Panc1 (cell line): Measurements from ENCODE around the gene COASY. TPM values are rescaled to one million over a fixed set of nuclear protein-coding genes. Genes with fewer than 3 reads are reported as not detected.

ENCODE experiments used
- ATAC-seq: fragments of 200-7000 bp; cut with Tn5 transposase; 2 replicates; pipeline ENCODE4 v1.9.1; 2020; ENCODE audit warnings: mild to moderate bottlenecking, moderate library complexity
- BruUV-seq: library from RNA; stranded (reverse); fragments of 400-500 nt; replicated peaks from 2 replicates; lab custom pipeline; 2021; lab: Mats Ljungman, UMichigan
- CTCF ChIA-PET: fragments of 300-600 bp; sonication (Branson Sonifier 250); formaldehyde crosslinking; loops from one replicate; lab custom pipeline; 2022; ENCODE audit warnings: antibody characterized with exemption; lab: Charles Lee
- POLR2A ChIA-PET: fragments of 300-600 bp; sonication (Branson Sonifier 250); formaldehyde crosslinking; loops from one replicate; lab custom pipeline; 2022; ENCODE audit warnings: antibody characterized with exemption; lab: Charles Lee
- DNase-seq: peaks from one replicate; pipeline ENCODE4 v3.0.0-alpha.2; 2010; ENCODE audit warnings: low read depth, low spot score
- H3K27ac ChIP-seq: 2 replicates; pipeline ENCODE4 v1.5.1; 2011; ENCODE audit warnings: mild to moderate bottlenecking, low read length, inconsistent platforms
- H3K27me3 ChIP-seq: fragments of 200-500 bp; sonication (Bioruptor generic); 2 replicates; pipeline ENCODE4 v1.6.0; 2014; ENCODE audit warnings: low read length, inconsistent platforms; ENCODE audit not compliant: control insufficient read depth, insufficient read depth
- H3K36me3 ChIP-seq: fragments of 200-500 bp; sonication (Bioruptor generic); 2 replicates; pipeline ENCODE4 v1.5.1; 2014; ENCODE audit warnings: inconsistent platforms, mild to moderate bottlenecking, low read length, moderate library complexity; ENCODE audit not compliant: control insufficient read depth, insufficient read depth
- H3K4me1 ChIP-seq: 2 replicates; pipeline ENCODE4 v1.5.1; 2011; ENCODE audit warnings: inconsistent platforms, mild to moderate bottlenecking, low read length, moderate library complexity; ENCODE audit not compliant: control insufficient read depth, insufficient read depth
- H3K4me3 ChIP-seq, 2 experiments: 2 replicates each; pipeline ENCODE4 v1.5.1; 2011 to 2012; ENCODE audit warnings: low read depth in 2 of 2, low read length in 2 of 2, mild to moderate bottlenecking in 2 of 2, inconsistent platforms in 1 of 2, moderate library complexity in 1 of 2
- H3K9me3 ChIP-seq: fragments of 200-500 bp; sonication (Bioruptor generic); 2 replicates; pipeline ENCODE4 v1.5.1; 2014; ENCODE audit warnings: low read depth, mild to moderate bottlenecking, inconsistent platforms, low read length, moderate library complexity; ENCODE audit not compliant: control insufficient read depth, insufficient read depth
- POLR2AphosphoS5 ChIP-seq: IDR thresholded peaks from 2 replicates; pipeline ENCODE4 v1.6.1; 2012; ENCODE audit warnings: mild to moderate bottlenecking, low read depth, low read length, moderate library complexity
- SIN3A ChIP-seq: IDR thresholded peaks from 2 replicates; pipeline ENCODE4 v1.6.1; 2012; ENCODE audit warnings: low read depth, mild to moderate bottlenecking, low read length, moderate library complexity, borderline replicate concordance; ENCODE audit not compliant: insufficient read depth
- TCF7L2 ChIP-seq: IDR thresholded peaks from 2 replicates; pipeline ENCODE4 v1.6.1; 2011; ENCODE audit warnings: mild to moderate bottlenecking, low read depth, low read length, inconsistent platforms
- in situ Hi-C: cut with HindIII; loops from 2 replicates; pipeline ENCODE4 v1.10.0; 2016; ENCODE audit warnings: low sequenced_read_pairs, low pct_unique_long_range_greater_than_20kb
- intact Hi-C: fragments of 100-400 bp; cut with micrococcal nuclease; formaldehyde crosslinking; loops from one replicate; pipeline ENCODE4 v1.10.0; 2022; ENCODE audit not compliant: unreplicated experiment
- total RNA-seq: library from RNA; stranded (reverse); gene quantifications from one replicate; pipeline ENCODE4 v1.2.1, GENCODE V29; 2021; ENCODE audit not compliant: unreplicated experiment
- TF ChIP-seq, protein P1 (sequence below), 2 experiments: IDR thresholded peaks; 2 replicates each; pipeline ENCODE4 v1.6.1; 2011 to 2012; ENCODE audit warnings: low read depth in 2 of 2, control low read depth in 1 of 2, low read length in 1 of 2, mild to moderate bottlenecking in 1 of 2, moderate library complexity in 1 of 2; ENCODE audit not compliant: insufficient read depth in 1 of 2
- TF ChIP-seq, protein P2 (sequence below): fragments of 450-650 bp; IDR thresholded peaks from 2 replicates; pipeline ENCODE4 v1.5.1; 2017; ENCODE audit warnings: mild to moderate bottlenecking

COASY gene
- total RNA-seq, 1 experiment from 2014 or later = 76.7 TPM

- Histone ChIP-seq H3K9me3 (no peaks in the 10 kb centered on the region), H3K36me3 (no peaks in the 10 kb centered on the region), H3K4me3 (no peak overlapping the region), H3K27ac (peak overlapping the region; percentile 97), H3K4me1 (peaks cover 60% of the 10 kb centered on the region), H3K27me3 (no peaks in the 10 kb centered on the region)
- ChIA-PET CTCF (interaction anchor here (0.6 to 1.3 kb wide), 3 partner anchors 10 to 203 kb away, joined by 5 read pairs; partner anchors contain the start of gene CAVIN1), POLR2A (no interaction called here)
- intact Hi-C loops (no loop called here), in situ Hi-C loops (no loop called here)
- BruUV-seq = no TSS peak
- TF ChIP-seq, protein P1, sequence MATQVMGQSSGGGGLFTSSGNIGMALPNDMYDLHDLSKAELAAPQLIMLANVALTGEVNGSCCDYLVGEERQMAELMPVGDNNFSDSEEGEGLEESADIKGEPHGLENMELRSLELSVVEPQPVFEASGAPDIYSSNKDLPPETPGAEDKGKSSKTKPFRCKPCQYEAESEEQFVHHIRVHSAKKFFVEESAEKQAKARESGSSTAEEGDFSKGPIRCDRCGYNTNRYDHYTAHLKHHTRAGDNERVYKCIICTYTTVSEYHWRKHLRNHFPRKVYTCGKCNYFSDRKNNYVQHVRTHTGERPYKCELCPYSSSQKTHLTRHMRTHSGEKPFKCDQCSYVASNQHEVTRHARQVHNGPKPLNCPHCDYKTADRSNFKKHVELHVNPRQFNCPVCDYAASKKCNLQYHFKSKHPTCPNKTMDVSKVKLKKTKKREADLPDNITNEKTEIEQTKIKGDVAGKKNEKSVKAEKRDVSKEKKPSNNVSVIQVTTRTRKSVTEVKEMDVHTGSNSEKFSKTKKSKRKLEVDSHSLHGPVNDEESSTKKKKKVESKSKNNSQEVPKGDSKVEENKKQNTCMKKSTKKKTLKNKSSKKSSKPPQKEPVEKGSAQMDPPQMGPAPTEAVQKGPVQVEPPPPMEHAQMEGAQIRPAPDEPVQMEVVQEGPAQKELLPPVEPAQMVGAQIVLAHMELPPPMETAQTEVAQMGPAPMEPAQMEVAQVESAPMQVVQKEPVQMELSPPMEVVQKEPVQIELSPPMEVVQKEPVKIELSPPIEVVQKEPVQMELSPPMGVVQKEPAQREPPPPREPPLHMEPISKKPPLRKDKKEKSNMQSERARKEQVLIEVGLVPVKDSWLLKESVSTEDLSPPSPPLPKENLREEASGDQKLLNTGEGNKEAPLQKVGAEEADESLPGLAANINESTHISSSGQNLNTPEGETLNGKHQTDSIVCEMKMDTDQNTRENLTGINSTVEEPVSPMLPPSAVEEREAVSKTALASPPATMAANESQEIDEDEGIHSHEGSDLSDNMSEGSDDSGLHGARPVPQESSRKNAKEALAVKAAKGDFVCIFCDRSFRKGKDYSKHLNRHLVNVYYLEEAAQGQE (IDR thresholded peaks at IDR 0.05; ENCODE audit: insufficient read depth in 1 of 2, low read depth in 2 of 2, low read length in 1 of 2) = no peak
- TF ChIP-seq, protein P2, sequence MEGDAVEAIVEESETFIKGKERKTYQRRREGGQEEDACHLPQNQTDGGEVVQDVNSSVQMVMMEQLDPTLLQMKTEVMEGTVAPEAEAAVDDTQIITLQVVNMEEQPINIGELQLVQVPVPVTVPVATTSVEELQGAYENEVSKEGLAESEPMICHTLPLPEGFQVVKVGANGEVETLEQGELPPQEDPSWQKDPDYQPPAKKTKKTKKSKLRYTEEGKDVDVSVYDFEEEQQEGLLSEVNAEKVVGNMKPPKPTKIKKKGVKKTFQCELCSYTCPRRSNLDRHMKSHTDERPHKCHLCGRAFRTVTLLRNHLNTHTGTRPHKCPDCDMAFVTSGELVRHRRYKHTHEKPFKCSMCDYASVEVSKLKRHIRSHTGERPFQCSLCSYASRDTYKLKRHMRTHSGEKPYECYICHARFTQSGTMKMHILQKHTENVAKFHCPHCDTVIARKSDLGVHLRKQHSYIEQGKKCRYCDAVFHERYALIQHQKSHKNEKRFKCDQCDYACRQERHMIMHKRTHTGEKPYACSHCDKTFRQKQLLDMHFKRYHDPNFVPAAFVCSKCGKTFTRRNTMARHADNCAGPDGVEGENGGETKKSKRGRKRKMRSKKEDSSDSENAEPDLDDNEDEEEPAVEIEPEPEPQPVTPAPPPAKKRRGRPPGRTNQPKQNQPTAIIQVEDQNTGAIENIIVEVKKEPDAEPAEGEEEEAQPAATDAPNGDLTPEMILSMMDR = peak; percentile 88
- no peak for TF ChIP-seq POLR2AphosphoS5
- TF ChIP-seq SIN3A = no peak
- TF ChIP-seq TCF7L2 = no peak
- ATAC-seq (peak; percentile 75), DNase-seq (no peak)
Observed at GRCh38 chr17:42517516-42517915, 44.4 kb upstream of the COASY start.

- POLR2A ChIA-PET = interaction anchor here (0.5 kb wide), 1 partner anchor 594 kb away, joined by 3 read pairs; no protein-coding TSS in a partner anchor
- Histone ChIP-seq H3K9me3 (no peaks in the 10 kb centered on the region), H3K27me3 (no peaks in the 10 kb centered on the region), H3K36me3 (no peaks in the 10 kb centered on the region), H3K4me1 (peaks cover 64% of the 10 kb centered on the region), H3K4me3 (no peak overlapping the region), H3K27ac (peak overlapping the region; percentile 97)
- no TSS peak for BruUV-seq
- CTCF ChIA-PET = interaction anchor here (0.6 to 1.3 kb wide), 3 partner anchors 9 to 203 kb away, joined by 5 read pairs; partner anchors contain the start of gene CAVIN1
- intact Hi-C loops = no loop called here
- peak; percentile 46; the same call in 1 of the 2 replicates for ATAC-seq
- peak; percentile 69 for DNase-seq
- in situ Hi-C loops = no loop called here
- TF ChIP-seq POLR2AphosphoS5 (no peak), SIN3A (no peak), TCF7L2 (no peak)
- TF ChIP-seq, protein P1 (IDR thresholded peaks at IDR 0.05; ENCODE audit: insufficient read depth in 1 of 2, low read depth in 2 of 2, low read length in 1 of 2) = no peak
- TF ChIP-seq, protein P2 = no peak
Observed at GRCh38 chr17:42518046-42518754, 43.7 kb upstream of the COASY start.
